ENCODE measurements around the gene C18orf63. TPM values are rescaled to one million over a fixed set of nuclear protein-coding genes. Genes with fewer than 3 reads are reported as not detected.

C18orf63 gene
- total RNA-seq, 1 experiment from 2014 or later = not detected

DNA sequence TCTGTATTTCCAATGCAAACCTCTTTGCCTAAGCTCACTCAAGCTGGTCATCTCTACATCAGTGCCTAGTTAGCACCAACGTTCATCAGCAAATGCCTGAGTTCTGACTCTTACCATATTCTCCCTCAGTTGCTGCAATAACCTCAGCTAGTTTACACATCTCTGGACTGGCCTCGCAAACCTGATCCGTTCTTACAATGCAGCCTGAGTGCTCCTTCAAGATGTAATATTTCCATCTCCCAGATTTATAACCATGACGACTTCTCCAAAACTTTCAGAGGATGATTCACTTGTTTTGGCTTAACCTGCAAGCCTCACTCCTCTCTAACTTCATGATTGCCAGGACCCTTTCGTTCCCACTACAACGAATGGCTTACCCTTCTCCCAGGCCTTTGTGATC, 71.7 kb downstream of the C18orf63 start:
- no peak for DNase-seq (ENCODE audit: low read depth, low spot score)
- intact Hi-C loops (cut with micrococcal nuclease) = no loop called here
- Histone ChIP-seq H3K9me2 (ENCODE audit: insufficient read depth) (no peaks in the 10 kb centered on the region), H3K4me2 (ENCODE audit: low read length) (no peak overlapping the region), H3K79me2 (ENCODE audit: insufficient read depth, low read length) (no peaks in the 10 kb centered on the region), H4K20me1 (ENCODE audit: insufficient read depth) (no peaks in the 10 kb centered on the region), H3K9ac (ENCODE audit: low read length) (no peak overlapping the region), H3K27ac (ENCODE audit: low read depth, low read length) (no peak overlapping the region), H3K27me3 (ENCODE audit: insufficient read depth, low read length) (peaks cover 13% of the 10 kb centered on the region), H3K4me1 (ENCODE audit: control insufficient read depth in 1 of 2, insufficient read depth in 2 of 2, low read length in 2 of 2) (no peaks in the 10 kb centered on the region), H3K36me3 (ENCODE audit: control insufficient read depth in 1 of 2, insufficient read depth in 2 of 2, low read length in 2 of 2) (no peaks in the 10 kb centered on the region), H3K9me3 (ENCODE audit: control insufficient read depth in 1 of 2, insufficient read depth in 1 of 2, low read depth in 1 of 2, low read length in 2 of 2) (no peaks in the 10 kb centered on the region), H3K4me3 (replicated peaks in 1 of 2; ENCODE audit: low read depth in 1 of 2, low read length in 2 of 2) (no peak overlapping the region), H2AFZ (ENCODE audit: low read depth, low read length, poor library complexity, severe bottlenecking) (no peak overlapping the region)
- no peak for ATAC-seq
- ChIA-PET CTCF (no interaction called here), POLR2A (no interaction called here), RAD21 (ENCODE audit: low non-redundant PET in 1 of 2, low total read pairs in 2 of 2, uncharacterized antibody in 2 of 2, unreplicated experiment in 2 of 2) (no interaction called here)
- BruUV-seq (replicated peaks) = no TSS peak
- TF ChIP-seq CEBPB (IDR thresholded peaks at IDR 0.05; ENCODE audit: low read depth) = no peak
- no peak for TF ChIP-seq EZH2 (IDR thresholded peaks at IDR 0.05)
- no peak for TF ChIP-seq POLR2A (IDR thresholded peaks at IDR 0.05; ENCODE audit: borderline replicate concordance, extremely low read depth, insufficient read depth, insufficient read length)

- ChIA-PET POLR2A (no interaction called here), CTCF (no interaction called here), RAD21 (ENCODE audit: low non-redundant PET in 1 of 2, low total read pairs in 2 of 2, uncharacterized antibody in 2 of 2, unreplicated experiment in 2 of 2) (no interaction called here)
- no peaks in the 10 kb centered on the region for H3K9me3 ChIP-seq (ENCODE audit: control insufficient read depth in 1 of 2, insufficient read depth in 1 of 2, low read depth in 1 of 2, low read length in 2 of 2)
- BruUV-seq (replicated peaks) = no TSS peak
- no peaks in the 10 kb centered on the region for H4K20me1 ChIP-seq (ENCODE audit: insufficient read depth)
- no peak overlapping the region for H3K4me2 ChIP-seq (ENCODE audit: low read length)
- no peaks in the 10 kb centered on the region for H3K9me2 ChIP-seq (ENCODE audit: insufficient read depth)
- peaks cover 15% of the 10 kb centered on the region for H3K27me3 ChIP-seq (ENCODE audit: insufficient read depth, low read length)
- intact Hi-C loops (cut with micrococcal nuclease) = no loop called here
- ATAC-seq (no peak), DNase-seq (ENCODE audit: low read depth, low spot score) (no peak)
- no peaks in the 10 kb centered on the region for H3K4me1 ChIP-seq (ENCODE audit: control insufficient read depth in 1 of 2, insufficient read depth in 2 of 2, low read length in 2 of 2)
- TF ChIP-seq TCF7L2 (IDR thresholded peaks at IDR 0.05; ENCODE audit: borderline replicate concordance, extremely low read depth, insufficient read depth, insufficient read length) (no peak), JUND (IDR thresholded peaks at IDR 0.05) (no peak), YY1 (IDR thresholded peaks at IDR 0.05; ENCODE audit: extremely low read depth, insufficient replicate concordance, low read depth, low read length) (no peak), SRF (IDR thresholded peaks at IDR 0.05; ENCODE audit: low read depth) (no peak), CEBPB (IDR thresholded peaks at IDR 0.05; ENCODE audit: low read depth) (no peak), ELF1 (IDR thresholded peaks at IDR 0.05; ENCODE audit: borderline replicate concordance, low read depth) (no peak), ZBTB33 (IDR thresholded peaks at IDR 0.05; ENCODE audit: extremely low read depth, insufficient replicate concordance, low read length) (no peak), POLR2AphosphoS5 (IDR thresholded peaks at IDR 0.05; ENCODE audit: low read depth, low read length) (no peak), ZFX (IDR thresholded peaks at IDR 0.05) (no peak), FOSL1 (IDR thresholded peaks at IDR 0.05; ENCODE audit: low read depth) (no peak)
- TF ChIP-seq, protein P1, sequence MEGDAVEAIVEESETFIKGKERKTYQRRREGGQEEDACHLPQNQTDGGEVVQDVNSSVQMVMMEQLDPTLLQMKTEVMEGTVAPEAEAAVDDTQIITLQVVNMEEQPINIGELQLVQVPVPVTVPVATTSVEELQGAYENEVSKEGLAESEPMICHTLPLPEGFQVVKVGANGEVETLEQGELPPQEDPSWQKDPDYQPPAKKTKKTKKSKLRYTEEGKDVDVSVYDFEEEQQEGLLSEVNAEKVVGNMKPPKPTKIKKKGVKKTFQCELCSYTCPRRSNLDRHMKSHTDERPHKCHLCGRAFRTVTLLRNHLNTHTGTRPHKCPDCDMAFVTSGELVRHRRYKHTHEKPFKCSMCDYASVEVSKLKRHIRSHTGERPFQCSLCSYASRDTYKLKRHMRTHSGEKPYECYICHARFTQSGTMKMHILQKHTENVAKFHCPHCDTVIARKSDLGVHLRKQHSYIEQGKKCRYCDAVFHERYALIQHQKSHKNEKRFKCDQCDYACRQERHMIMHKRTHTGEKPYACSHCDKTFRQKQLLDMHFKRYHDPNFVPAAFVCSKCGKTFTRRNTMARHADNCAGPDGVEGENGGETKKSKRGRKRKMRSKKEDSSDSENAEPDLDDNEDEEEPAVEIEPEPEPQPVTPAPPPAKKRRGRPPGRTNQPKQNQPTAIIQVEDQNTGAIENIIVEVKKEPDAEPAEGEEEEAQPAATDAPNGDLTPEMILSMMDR (IDR thresholded peaks at IDR 0.05 in 2 of 3, conservative IDR thresholded peaks at IDR 0.05 in 1 of 3; ENCODE audit: borderline replicate concordance in 1 of 3, insufficient read depth in 1 of 3, low read depth in 2 of 3, low read length in 2 of 3) = no peak
- H3K36me3 ChIP-seq (ENCODE audit: control insufficient read depth in 1 of 2, insufficient read depth in 2 of 2, low read length in 2 of 2) = no peaks in the 10 kb centered on the region
- H2AFZ ChIP-seq (ENCODE audit: low read depth, low read length, poor library complexity, severe bottlenecking) = no peak overlapping the region
- no peak overlapping the region for H3K4me3 ChIP-seq (replicated peaks in 1 of 2; ENCODE audit: low read depth in 1 of 2, low read length in 2 of 2)
- H3K27ac ChIP-seq (ENCODE audit: low read depth, low read length) = no peak overlapping the region
- H3K9ac ChIP-seq (ENCODE audit: low read length) = no peak overlapping the region
- no peaks in the 10 kb centered on the region for H3K79me2 ChIP-seq (ENCODE audit: insufficient read depth, low read length)
Observed at GRCh38 chr18:74388227-74388626, 72.6 kb downstream of the C18orf63 start.

All from HCT116 (cell line).